ENCODE data around the gene ZNF407.

Gene ZNF407

DNA sequence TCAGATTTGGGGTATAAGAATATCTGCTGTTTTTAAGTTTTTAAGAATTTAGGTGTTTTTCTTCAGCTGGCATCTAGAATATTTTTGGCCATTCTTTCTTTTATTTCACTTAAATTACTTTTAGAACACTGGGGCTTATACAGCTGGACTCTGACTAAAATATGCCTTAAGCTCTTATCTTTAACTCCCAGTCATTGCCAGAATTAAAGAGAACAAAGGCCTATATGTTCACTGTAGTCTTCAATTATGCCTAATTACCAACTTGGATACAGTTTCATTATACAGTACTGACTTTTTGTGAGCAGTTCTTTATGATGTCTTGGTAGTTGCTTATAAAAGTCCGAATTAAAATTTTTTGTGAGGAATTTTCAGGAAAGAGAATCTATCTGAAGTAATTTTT, 192.8 kb downstream of the ZNF407 start:
- TF ChIP-seq, protein P1, sequence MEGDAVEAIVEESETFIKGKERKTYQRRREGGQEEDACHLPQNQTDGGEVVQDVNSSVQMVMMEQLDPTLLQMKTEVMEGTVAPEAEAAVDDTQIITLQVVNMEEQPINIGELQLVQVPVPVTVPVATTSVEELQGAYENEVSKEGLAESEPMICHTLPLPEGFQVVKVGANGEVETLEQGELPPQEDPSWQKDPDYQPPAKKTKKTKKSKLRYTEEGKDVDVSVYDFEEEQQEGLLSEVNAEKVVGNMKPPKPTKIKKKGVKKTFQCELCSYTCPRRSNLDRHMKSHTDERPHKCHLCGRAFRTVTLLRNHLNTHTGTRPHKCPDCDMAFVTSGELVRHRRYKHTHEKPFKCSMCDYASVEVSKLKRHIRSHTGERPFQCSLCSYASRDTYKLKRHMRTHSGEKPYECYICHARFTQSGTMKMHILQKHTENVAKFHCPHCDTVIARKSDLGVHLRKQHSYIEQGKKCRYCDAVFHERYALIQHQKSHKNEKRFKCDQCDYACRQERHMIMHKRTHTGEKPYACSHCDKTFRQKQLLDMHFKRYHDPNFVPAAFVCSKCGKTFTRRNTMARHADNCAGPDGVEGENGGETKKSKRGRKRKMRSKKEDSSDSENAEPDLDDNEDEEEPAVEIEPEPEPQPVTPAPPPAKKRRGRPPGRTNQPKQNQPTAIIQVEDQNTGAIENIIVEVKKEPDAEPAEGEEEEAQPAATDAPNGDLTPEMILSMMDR (conservative IDR thresholded peaks at IDR 0.05; ENCODE audit: low read depth, low read length), result no peak
- H3K4me1 ChIP-seq (ENCODE audit: low read depth, poor library complexity, severe bottlenecking), result no peaks in the 10 kb centered on the region

GRCh38 chr18:74791501-74792194, 194.0 kb downstream of the ZNF407 start:
- H3K4me2 ChIP-seq, result no peak overlapping the region
- no peaks in the 10 kb centered on the region for H3K27me3 ChIP-seq (ENCODE audit: insufficient read depth, low read depth)
- H2AFZ ChIP-seq (ENCODE audit: low read depth), result no peak overlapping the region
- TF ChIP-seq, protein P1 (conservative IDR thresholded peaks at IDR 0.05; ENCODE audit: low read depth, low read length), result no peak
- H3K4me1 ChIP-seq (ENCODE audit: low read depth, poor library complexity, severe bottlenecking), result peaks cover 6% of the 10 kb centered on the region
- no peaks in the 10 kb centered on the region for H4K20me1 ChIP-seq (ENCODE audit: insufficient read depth)
- no peak overlapping the region for H3K27ac ChIP-seq
- H3K36me3 ChIP-seq (ENCODE audit: insufficient read depth), result no peaks in the 10 kb centered on the region
- H3K4me3 ChIP-seq (IDR thresholded peaks at IDR 0.05; ENCODE audit: insufficient read depth, low read depth, low read length), result no peak overlapping the region
- H3K9ac ChIP-seq, result no peak overlapping the region
- H3K79me2 ChIP-seq (ENCODE audit: insufficient read depth, low read depth), result no peaks in the 10 kb centered on the region

More for the DNA sequence above, 192.8 kb downstream of the ZNF407 start:
- no peak overlapping the region for H2AFZ ChIP-seq (ENCODE audit: low read depth)
- no peaks in the 10 kb centered on the region for H3K79me2 ChIP-seq (ENCODE audit: insufficient read depth, low read depth)
- no peak overlapping the region for H3K4me2 ChIP-seq
- H3K27me3 ChIP-seq (ENCODE audit: insufficient read depth, low read depth), result no peaks in the 10 kb centered on the region
- H4K20me1 ChIP-seq (ENCODE audit: insufficient read depth), result no peaks in the 10 kb centered on the region
- no peak overlapping the region for H3K4me3 ChIP-seq (IDR thresholded peaks at IDR 0.05; ENCODE audit: insufficient read depth, low read depth, low read length)
- H3K27ac ChIP-seq, result no peak overlapping the region
- H3K9ac ChIP-seq, result no peak overlapping the region
- no peaks in the 10 kb centered on the region for H3K36me3 ChIP-seq (ENCODE audit: insufficient read depth)

DNA sequence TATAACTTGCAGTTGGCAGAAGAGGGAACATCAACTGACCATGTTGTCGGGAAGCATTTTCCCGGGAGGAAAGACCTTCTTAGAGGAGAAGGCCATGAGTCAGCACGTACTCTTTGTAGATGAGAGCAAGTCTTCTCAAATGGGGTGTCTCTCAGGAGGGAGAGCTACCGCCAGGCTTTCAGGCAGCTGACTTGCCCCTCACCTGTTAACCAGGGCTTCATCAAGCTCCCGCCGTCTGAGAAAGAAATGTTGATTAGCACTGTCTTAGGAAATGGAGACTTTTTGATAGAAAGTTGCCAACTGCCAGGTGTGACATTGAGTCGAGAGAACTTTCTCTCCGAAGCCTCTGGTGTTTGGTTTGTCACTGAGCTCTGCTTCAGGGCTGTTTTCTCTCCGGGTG, 196.1 kb downstream of the ZNF407 start:
- Histone ChIP-seq H2AFZ (ENCODE audit: low read depth) (no peak overlapping the region), H3K36me3 (ENCODE audit: insufficient read depth) (no peaks in the 10 kb centered on the region), H3K4me3 (IDR thresholded peaks at IDR 0.05; ENCODE audit: insufficient read depth, low read depth, low read length) (no peak overlapping the region), H3K27me3 (ENCODE audit: insufficient read depth, low read depth) (no peaks in the 10 kb centered on the region), H3K27ac (no peak overlapping the region), H3K9ac (no peak overlapping the region), H3K79me2 (ENCODE audit: insufficient read depth, low read depth) (no peaks in the 10 kb centered on the region), H4K20me1 (ENCODE audit: insufficient read depth) (no peaks in the 10 kb centered on the region), H3K4me1 (ENCODE audit: low read depth, poor library complexity, severe bottlenecking) (peaks cover 27% of the 10 kb centered on the region), H3K4me2 (no peak overlapping the region)
- TF ChIP-seq, protein P1 (conservative IDR thresholded peaks at IDR 0.05; ENCODE audit: low read depth, low read length), result no peak

DNA sequence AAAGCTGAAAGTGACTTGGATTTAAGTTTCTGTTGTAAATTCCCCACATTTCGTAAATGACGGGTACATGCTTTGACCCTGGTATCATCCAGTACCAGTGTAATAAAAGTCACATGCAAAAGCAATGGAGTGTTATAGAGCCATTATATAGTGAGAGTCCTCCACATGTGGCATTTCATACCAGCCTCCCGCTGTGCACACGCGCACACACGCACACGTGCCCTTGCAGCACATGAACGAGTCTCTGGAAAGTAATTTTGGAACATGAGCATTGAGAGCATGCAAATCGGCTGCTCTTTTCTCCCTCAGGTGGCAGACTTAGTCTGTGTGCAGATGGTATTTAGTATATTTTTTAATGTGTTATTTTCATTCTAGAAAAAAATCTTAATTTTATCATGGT, 198.1 kb downstream of the ZNF407 start:
- TF ChIP-seq, protein P1 (conservative IDR thresholded peaks at IDR 0.05; ENCODE audit: low read depth, low read length), result no peak
- peaks cover 29% of the 10 kb centered on the region for H3K4me1 ChIP-seq (ENCODE audit: low read depth, poor library complexity, severe bottlenecking)
- no peaks in the 10 kb centered on the region for H3K79me2 ChIP-seq (ENCODE audit: insufficient read depth, low read depth)
- no peaks in the 10 kb centered on the region for H3K36me3 ChIP-seq (ENCODE audit: insufficient read depth)
- H2AFZ ChIP-seq (ENCODE audit: low read depth), result no peak overlapping the region
- H4K20me1 ChIP-seq (ENCODE audit: insufficient read depth), result no peaks in the 10 kb centered on the region
- no peak overlapping the region for H3K9ac ChIP-seq
- no peak overlapping the region for H3K27ac ChIP-seq
- no peaks in the 10 kb centered on the region for H3K27me3 ChIP-seq (ENCODE audit: insufficient read depth, low read depth)
- no peak overlapping the region for H3K4me2 ChIP-seq
- no peak overlapping the region for H3K4me3 ChIP-seq (IDR thresholded peaks at IDR 0.05; ENCODE audit: insufficient read depth, low read depth, low read length)

All from KMS-11 (cell line).